HCT116 (cell line): ENCODE measurements around the gene NRIP3. TPM values are rescaled to one million over a fixed set of nuclear protein-coding genes. Genes with fewer than 3 reads are reported as not detected.
"Not testable (repeated sequence)": the region's sequence is repeated elsewhere in the genome, so short reads cannot be mapped to it uniquely, and the experiment has no call there.

ENCODE experiments used
- ATAC-seq: fragments of 200-7000 bp; cut with Tn5 transposase; 2 replicates; pipeline ENCODE4 v1.9.1; 2020; ENCODE audit warnings: mild to moderate bottlenecking, moderate library complexity
- BruUV-seq: library from RNA; stranded (reverse); fragments of 400-500 nt; replicated peaks from 2 replicates; lab custom pipeline; 2021; lab: Mats Ljungman, UMichigan
- CTCF ChIA-PET: fragments of 300-600 bp; sonication (Branson Sonifier 250); formaldehyde crosslinking; loops from one replicate; lab custom pipeline; 2021; ENCODE audit warnings: antibody characterized with exemption; lab: Charles Lee
- POLR2A ChIA-PET: fragments of 300-600, 350-600 bp; sonication (Branson Sonifier 250); formaldehyde crosslinking; loops from one replicate; lab custom pipeline; 2021; ENCODE audit warnings: antibody characterized with exemption; lab: Charles Lee
- RAD21 ChIA-PET, 2 experiments: fragments of 300-600 bp; sonication (Branson Sonifier 250); formaldehyde crosslinking; loops; one replicate each; lab custom pipeline; 2023; ENCODE audit warnings: low total read pairs in 2 of 2; ENCODE audit not compliant: uncharacterized antibody in 2 of 2, unreplicated experiment in 2 of 2, low non-redundant PET in 1 of 2; lab: Charles Lee
- DNase-seq: peaks from one replicate; pipeline ENCODE4 v3.0.0-alpha.2; 2010; ENCODE audit warnings: low read depth, low spot score
- H2AFZ ChIP-seq: fragments of 200-600 bp; shearing (Covaris generic), sonication (generic); 2 replicates; pipeline ENCODE4 v1.6.1; 2017; ENCODE audit warnings: low read depth, mixed run types, mixed read lengths, antibody characterized with exemption, low read length; ENCODE audit not compliant: poor library complexity, severe bottlenecking
- H3K27ac ChIP-seq: 2 replicates; pipeline ENCODE4 v1.5.1; 2012; ENCODE audit warnings: low read depth, low read length
- H3K27me3 ChIP-seq: fragments of 200-600 bp; sonication (generic); 2 replicates; pipeline ENCODE4 v1.6.1; 2016; ENCODE audit warnings: mixed run types, low read length, mixed read lengths; ENCODE audit not compliant: insufficient read depth
- H3K36me3 ChIP-seq, 2 experiments: fragments of 200-500 bp in 1 of 2; fragments of 200-600 bp in 1 of 2; sonication (Bioruptor generic) in 1 of 2; sonication (generic) in 1 of 2; 2 replicates each; pipeline versions ENCODE4 v1.5.1 to v1.6.1; 2014 to 2016; ENCODE audit warnings: low read length in 2 of 2, inconsistent platforms in 1 of 2, mixed read lengths in 1 of 2, mixed run types in 1 of 2; ENCODE audit not compliant: insufficient read depth in 2 of 2, control insufficient read depth in 1 of 2
- H3K4me1 ChIP-seq, 2 experiments: fragments of 200-600 bp in 1 of 2; sonication (generic) in 1 of 2; 2 replicates each; pipeline versions ENCODE4 v1.5.1 to v1.6.1; 2012 to 2017; ENCODE audit warnings: low read length in 2 of 2, inconsistent platforms in 1 of 2, mild to moderate bottlenecking in 1 of 2, mixed read lengths in 1 of 2, mixed run types in 1 of 2, moderate library complexity in 1 of 2; ENCODE audit not compliant: insufficient read depth in 2 of 2, control insufficient read depth in 1 of 2
- H3K4me2 ChIP-seq: fragments of 200-600 bp; sonication (generic); 2 replicates; pipeline ENCODE4 v1.6.1; 2017; ENCODE audit warnings: mixed run types, low read length, mixed read lengths
- H3K4me3 ChIP-seq, 2 experiments: fragments of 200-600 bp in 1 of 2; sonication (generic) in 1 of 2; replicated peaks in 1 of 2; 2 replicates each; pipeline ENCODE4 v1.5.1; 2011 to 2016; ENCODE audit warnings: low read length in 2 of 2, control low read depth in 1 of 2, low read depth in 1 of 2, mild to moderate bottlenecking in 1 of 2, mixed read lengths in 1 of 2, mixed run types in 1 of 2
- H3K79me2 ChIP-seq: fragments of 200-600 bp; sonication (generic); 2 replicates; pipeline ENCODE4 v1.6.1; 2017; ENCODE audit warnings: mild to moderate bottlenecking, mixed run types, low read length, moderate library complexity, mixed read lengths; ENCODE audit not compliant: insufficient read depth
- H3K9ac ChIP-seq: fragments of 200-600 bp; sonication (generic); 2 replicates; pipeline ENCODE4 v1.6.1; 2016; ENCODE audit warnings: low read length, mixed read lengths
- H3K9me2 ChIP-seq: fragments of 200-600 bp; sonication (generic), shearing (Covaris generic); 2 replicates; pipeline ENCODE4 v1.6.1; 2017; ENCODE audit warnings: mixed run types, mild to moderate bottlenecking, moderate library complexity; ENCODE audit not compliant: insufficient read depth
- H3K9me3 ChIP-seq, 2 experiments: fragments of 200-500 bp in 1 of 2; fragments of 200-600 bp in 1 of 2; sonication (Bioruptor generic) in 1 of 2; sonication (generic) in 1 of 2; 2 replicates each; pipeline ENCODE4 v1.6.1; 2014 to 2017; ENCODE audit warnings: low read length in 2 of 2, mixed read lengths in 2 of 2, inconsistent platforms in 1 of 2, low read depth in 1 of 2, mild to moderate bottlenecking in 1 of 2, mixed run types in 1 of 2, moderate library complexity in 1 of 2; ENCODE audit not compliant: control insufficient read depth in 1 of 2, insufficient read depth in 1 of 2
- H4K20me1 ChIP-seq: fragments of 200-600 bp; sonication (generic), shearing (Covaris generic); 2 replicates; pipeline ENCODE4 v1.6.1; 2017; ENCODE audit warnings: mixed run types, mild to moderate bottlenecking, moderate library complexity; ENCODE audit not compliant: insufficient read depth
- ATF3 ChIP-seq: IDR thresholded peaks from 2 replicates; pipeline ENCODE4 v1.6.1; 2012
- CBX3 ChIP-seq: IDR thresholded peaks from 2 replicates; pipeline ENCODE4 v1.6.1; 2012; ENCODE audit warnings: low read depth
- CTCF ChIP-seq, 3 experiments: fragments of 200-600 bp in 1 of 3; sonication (generic) in 1 of 3; IDR thresholded peaks in 2 of 3; conservative IDR thresholded peaks in 1 of 3; 2 replicates each; pipeline ENCODE4 v1.5.1; 2012 to 2017; ENCODE audit warnings: low read depth in 2 of 3, low read length in 2 of 3, antibody characterized with exemption in 1 of 3, borderline replicate concordance in 1 of 3, control low read depth in 1 of 3, mild to moderate bottlenecking in 1 of 3, mixed read lengths in 1 of 3, mixed run types in 1 of 3, moderate library complexity in 1 of 3; ENCODE audit not compliant: insufficient read depth in 1 of 3
- EZH2phosphoT487 ChIP-seq: fragments of 200-600 bp; IDR thresholded peaks from 2 replicates; pipeline ENCODE4 v1.6.1; 2018; ENCODE audit warnings: antibody characterized with exemption, borderline replicate concordance
- FOSL1 ChIP-seq: IDR thresholded peaks from 2 replicates; pipeline ENCODE4 v1.6.1; 2012; ENCODE audit warnings: low read depth
- JUND ChIP-seq: IDR thresholded peaks from 2 replicates; pipeline ENCODE4 v1.6.1; 2012
- MAX ChIP-seq: IDR thresholded peaks from 2 replicates; pipeline ENCODE4 v1.6.1; 2012
- POLR2A ChIP-seq: IDR thresholded peaks from 2 replicates; pipeline ENCODE4 v1.7.0; 2011; ENCODE audit warnings: borderline replicate concordance; ENCODE audit not compliant: insufficient read depth, insufficient read length; ENCODE audit errors: extremely low read depth
- POLR2AphosphoS5 ChIP-seq: IDR thresholded peaks from 2 replicates; pipeline ENCODE4 v1.6.1; 2011; ENCODE audit warnings: mild to moderate bottlenecking, low read depth, low read length, moderate library complexity
- RAD21 ChIP-seq: IDR thresholded peaks from 2 replicates; pipeline ENCODE4 v1.6.1; 2012; ENCODE audit warnings: low read depth, mild to moderate bottlenecking
- SIN3A ChIP-seq: IDR thresholded peaks from 2 replicates; pipeline ENCODE4 v1.6.1; 2012; ENCODE audit warnings: low read depth
- SP1 ChIP-seq: IDR thresholded peaks from 2 replicates; pipeline ENCODE4 v1.6.1; 2012; ENCODE audit warnings: low read depth
- SRF ChIP-seq: IDR thresholded peaks from 2 replicates; pipeline ENCODE4 v1.6.1; 2012; ENCODE audit warnings: low read depth
- TCF7L2 ChIP-seq: IDR thresholded peaks from 2 replicates; pipeline ENCODE4 v1.7.0; 2011; ENCODE audit warnings: borderline replicate concordance, inconsistent platforms; ENCODE audit not compliant: insufficient read depth, insufficient read length; ENCODE audit errors: extremely low read depth
- YY1 ChIP-seq: IDR thresholded peaks from 2 replicates; pipeline ENCODE4 v1.6.1; 2011; ENCODE audit warnings: low read length, low read depth, moderate library complexity, mild to moderate bottlenecking; ENCODE audit not compliant: insufficient replicate concordance; ENCODE audit errors: extremely low read depth
- ZFX ChIP-seq: fragments of 450-650 bp; IDR thresholded peaks from 2 replicates; pipeline ENCODE4 v1.6.1; 2017
- ZNF274 ChIP-seq: fragments of 200-500 bp; sonication (Bioruptor generic); IDR thresholded peaks from 2 replicates; pipeline ENCODE4 v1.6.1; 2014; ENCODE audit warnings: mild to moderate bottlenecking, low read depth, low read length, inconsistent platforms
- intact Hi-C: fragments of 100-400 bp; cut with micrococcal nuclease; formaldehyde crosslinking; loops from 2 replicates; pipeline ENCODE4 v1.10.0; 2022
- total RNA-seq: library from RNA; stranded (reverse); gene quantifications from one replicate; pipeline ENCODE4 v1.2.1, GENCODE V29; 2021; ENCODE audit not compliant: unreplicated experiment

The NRIP3 gene
- total RNA-seq, 1 experiment from 2014 or later, result 0.15 TPM

- Histone ChIP-seq H3K9me2 (no peaks in the 10 kb centered on the region), H3K4me2 (no peak overlapping the region), H3K4me1 (no peaks in the 10 kb centered on the region), H3K4me3 (no peak overlapping the region), H3K27ac (no peak overlapping the region), H3K9me3 (no peaks in the 10 kb centered on the region), H4K20me1 (no peaks in the 10 kb centered on the region), H2AFZ (no peak overlapping the region), H3K79me2 (no peaks in the 10 kb centered on the region), H3K27me3 (no peaks in the 10 kb centered on the region), H3K36me3 (no peaks in the 10 kb centered on the region), H3K9ac (no peak overlapping the region)
- DNase-seq (no peak), ATAC-seq (no peak)
- ChIA-PET POLR2A (interaction anchor here (0.5 kb wide), 1 partner anchor 393 kb away, joined by 4 read pairs; no protein-coding TSS in a partner anchor), CTCF (no interaction called here), RAD21 (no interaction called here)
- no TSS peak for BruUV-seq
- intact Hi-C loops, result no loop called here
- TF ChIP-seq TCF7L2 (no peak), POLR2AphosphoS5 (no peak), FOSL1 (no peak), SRF (no peak), MAX (no peak), JUND (no peak), POLR2A (no peak), CTCF (IDR thresholded peaks at IDR 0.05 in 2 of 3, conservative IDR thresholded peaks at IDR 0.05 in 1 of 3; ENCODE audit: borderline replicate concordance in 1 of 3, insufficient read depth in 1 of 3, low read depth in 2 of 3, low read length in 2 of 3) (no peak), CBX3 (no peak), ATF3 (no peak), YY1 (no peak), SIN3A (no peak), EZH2phosphoT487 (no peak), RAD21 (no peak), SP1 (no peak), ZNF274 (no peak), ZFX (no peak)
Observed at GRCh38 chr11:8980485-8980884, 23.3 kb downstream of the NRIP3 start.

- H3K4me2 ChIP-seq, DNase-seq, H2AFZ ChIP-seq, H3K9me3 ChIP-seq, H4K20me1 ChIP-seq, CTCF ChIA-PET, H3K9ac ChIP-seq, RAD21 ChIA-PET, BruUV-seq, H3K4me3 ChIP-seq, POLR2A ChIA-PET, H3K79me2 ChIP-seq, H3K36me3 ChIP-seq, ATAC-seq, H3K9me2 ChIP-seq, H3K4me1 ChIP-seq, intact Hi-C loops, H3K27me3 ChIP-seq, H3K27ac ChIP-seq: not testable (repeated sequence)
Observed at GRCh38 chr11:8979365-8979764, 24.4 kb downstream of the NRIP3 start.
